ENCODE data around the gene DBH.

GRCh38 chr9:133638711-133639110 lies 2.5 kb downstream of the DBH start:
- TF ChIP-seq CTCF (conservative IDR thresholded peaks at IDR 0.05; ENCODE audit: low read length), result no peak
- TF ChIP-seq EZH2phosphoT487 (IDR thresholded peaks at IDR 0.05; ENCODE audit: borderline replicate concordance, low read depth, low read length), result no peak
